HuH-7.5 (cell line): Measurements from ENCODE around the gene ODAD4.

ENCODE experiments used
- DNase-seq: peaks from one replicate; pipeline ENCODE4 v3.0.0; 2011; ENCODE audit warnings: low spot score

Gene ODAD4, protein sequence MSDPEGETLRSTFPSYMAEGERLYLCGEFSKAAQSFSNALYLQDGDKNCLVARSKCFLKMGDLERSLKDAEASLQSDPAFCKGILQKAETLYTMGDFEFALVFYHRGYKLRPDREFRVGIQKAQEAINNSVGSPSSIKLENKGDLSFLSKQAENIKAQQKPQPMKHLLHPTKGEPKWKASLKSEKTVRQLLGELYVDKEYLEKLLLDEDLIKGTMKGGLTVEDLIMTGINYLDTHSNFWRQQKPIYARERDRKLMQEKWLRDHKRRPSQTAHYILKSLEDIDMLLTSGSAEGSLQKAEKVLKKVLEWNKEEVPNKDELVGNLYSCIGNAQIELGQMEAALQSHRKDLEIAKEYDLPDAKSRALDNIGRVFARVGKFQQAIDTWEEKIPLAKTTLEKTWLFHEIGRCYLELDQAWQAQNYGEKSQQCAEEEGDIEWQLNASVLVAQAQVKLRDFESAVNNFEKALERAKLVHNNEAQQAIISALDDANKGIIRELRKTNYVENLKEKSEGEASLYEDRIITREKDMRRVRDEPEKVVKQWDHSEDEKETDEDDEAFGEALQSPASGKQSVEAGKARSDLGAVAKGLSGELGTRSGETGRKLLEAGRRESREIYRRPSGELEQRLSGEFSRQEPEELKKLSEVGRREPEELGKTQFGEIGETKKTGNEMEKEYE

DNA sequence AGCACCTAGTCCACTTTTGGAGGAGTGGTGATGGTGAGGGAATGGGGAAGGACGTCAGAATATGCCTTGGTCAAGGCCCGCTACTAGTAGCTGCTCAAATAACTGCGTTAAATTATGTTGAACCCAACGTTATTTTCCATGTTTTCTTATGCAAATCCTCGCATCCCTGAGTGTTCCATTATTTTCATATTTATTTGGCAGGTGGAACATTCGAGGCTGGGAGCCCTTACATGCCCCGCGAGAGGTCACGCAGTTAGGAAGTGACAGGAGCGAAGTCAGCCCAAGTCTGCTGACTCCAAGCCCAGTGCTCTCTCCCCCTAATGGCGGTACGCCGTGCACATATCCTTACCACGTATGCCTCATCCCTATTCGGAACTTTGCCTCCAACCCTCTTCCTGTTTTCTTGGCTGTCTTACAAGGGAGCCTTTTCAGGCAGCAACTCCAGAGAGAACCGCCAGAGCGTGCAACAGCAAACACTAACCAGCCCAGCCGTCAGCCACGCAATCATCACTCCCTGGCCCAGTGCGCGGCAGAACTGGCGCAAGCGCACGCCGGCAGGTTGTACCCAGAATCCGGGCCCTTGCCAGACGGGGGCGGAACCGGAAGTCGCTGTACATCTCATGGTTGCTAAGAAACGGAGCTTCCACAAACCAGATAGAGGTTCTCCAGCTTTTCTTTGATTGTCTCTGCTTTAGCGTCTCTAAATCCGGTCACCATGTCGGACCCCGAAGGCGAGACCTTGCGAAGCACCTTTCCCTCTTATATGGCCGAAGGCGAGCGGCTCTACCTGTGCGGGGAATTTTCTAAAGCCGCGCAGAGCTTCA, at the start of gene ODAD4:
Gene ODAD4 (plus strand): TSS at position 609 of the 824 bp plus-strand sequence. CDS start 107 bp downstream, at position 716.
- peak; percentile 89 for DNase-seq

DNA sequence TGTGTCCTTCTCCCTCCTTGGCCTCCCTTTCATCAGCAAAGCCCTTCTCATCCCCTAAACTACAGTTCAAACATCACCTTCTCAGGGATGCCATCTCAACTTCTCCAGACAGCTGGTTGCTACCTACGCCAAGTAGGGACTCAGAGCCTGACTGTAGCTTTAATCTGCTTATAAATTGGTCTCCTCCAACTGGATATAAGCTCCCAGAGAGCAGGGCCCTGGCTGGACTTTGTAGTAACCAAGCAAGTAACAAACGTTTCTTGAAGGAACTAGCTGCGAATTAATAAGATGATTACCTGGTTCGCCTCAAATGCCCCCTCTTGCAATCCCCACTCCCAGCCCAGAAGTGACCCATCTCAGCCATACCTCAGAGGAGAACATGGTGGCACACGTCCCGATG, 47.7 kb upstream of the ODAD4 start:
- no peak for DNase-seq

DNA sequence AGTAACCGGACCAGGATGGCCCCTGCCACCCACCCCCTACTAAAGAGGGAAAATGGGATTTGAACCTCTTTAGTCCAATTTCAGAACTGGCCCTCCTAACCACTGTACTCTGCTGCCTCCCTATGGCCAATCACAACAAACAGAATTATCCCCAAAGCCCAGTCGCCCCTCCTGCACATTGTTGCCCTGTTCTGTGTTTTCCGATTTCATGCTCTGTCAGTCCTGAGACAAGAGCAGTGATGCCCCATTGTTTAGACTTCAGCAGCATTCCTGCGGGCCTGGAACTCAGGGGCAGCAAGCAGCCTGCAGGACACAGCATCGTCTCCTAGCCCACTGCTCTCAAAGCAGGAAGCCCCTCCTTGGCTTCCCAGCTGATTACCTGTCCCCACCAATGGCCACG, 44.7 kb upstream of the ODAD4 start:
- DNase-seq = no peak

DNA sequence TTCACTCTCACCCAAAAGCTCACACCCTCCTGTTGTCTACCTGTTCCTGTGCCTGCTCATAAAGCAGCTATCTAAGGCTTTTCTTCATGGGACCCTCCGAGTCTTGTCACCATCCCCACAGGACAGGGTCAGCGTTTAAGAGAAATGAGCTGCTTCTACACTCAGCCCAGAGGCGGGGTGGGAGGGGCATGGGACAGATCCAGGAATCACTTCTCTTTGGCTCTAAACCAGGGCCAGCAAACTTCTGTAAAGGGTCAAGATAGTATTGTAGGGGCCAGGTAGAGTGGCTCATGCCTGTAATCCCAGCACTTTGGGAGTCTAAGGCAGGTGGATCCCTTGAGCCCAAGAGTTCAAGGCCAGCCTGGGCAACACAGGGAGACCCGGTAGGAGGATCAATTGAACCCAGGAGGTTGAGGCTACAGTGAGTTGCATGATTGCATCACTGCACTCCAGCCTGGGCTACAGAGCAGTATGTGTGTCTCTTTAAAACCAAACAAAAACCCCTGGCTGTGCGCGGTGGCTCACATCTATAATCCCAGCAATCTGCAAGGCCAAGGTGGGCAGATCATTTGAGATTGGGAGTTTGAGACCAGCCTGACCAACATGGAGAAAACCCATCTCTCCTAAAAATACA, 42.0 kb upstream of the ODAD4 start:
- DNase-seq = no peak

DNA sequence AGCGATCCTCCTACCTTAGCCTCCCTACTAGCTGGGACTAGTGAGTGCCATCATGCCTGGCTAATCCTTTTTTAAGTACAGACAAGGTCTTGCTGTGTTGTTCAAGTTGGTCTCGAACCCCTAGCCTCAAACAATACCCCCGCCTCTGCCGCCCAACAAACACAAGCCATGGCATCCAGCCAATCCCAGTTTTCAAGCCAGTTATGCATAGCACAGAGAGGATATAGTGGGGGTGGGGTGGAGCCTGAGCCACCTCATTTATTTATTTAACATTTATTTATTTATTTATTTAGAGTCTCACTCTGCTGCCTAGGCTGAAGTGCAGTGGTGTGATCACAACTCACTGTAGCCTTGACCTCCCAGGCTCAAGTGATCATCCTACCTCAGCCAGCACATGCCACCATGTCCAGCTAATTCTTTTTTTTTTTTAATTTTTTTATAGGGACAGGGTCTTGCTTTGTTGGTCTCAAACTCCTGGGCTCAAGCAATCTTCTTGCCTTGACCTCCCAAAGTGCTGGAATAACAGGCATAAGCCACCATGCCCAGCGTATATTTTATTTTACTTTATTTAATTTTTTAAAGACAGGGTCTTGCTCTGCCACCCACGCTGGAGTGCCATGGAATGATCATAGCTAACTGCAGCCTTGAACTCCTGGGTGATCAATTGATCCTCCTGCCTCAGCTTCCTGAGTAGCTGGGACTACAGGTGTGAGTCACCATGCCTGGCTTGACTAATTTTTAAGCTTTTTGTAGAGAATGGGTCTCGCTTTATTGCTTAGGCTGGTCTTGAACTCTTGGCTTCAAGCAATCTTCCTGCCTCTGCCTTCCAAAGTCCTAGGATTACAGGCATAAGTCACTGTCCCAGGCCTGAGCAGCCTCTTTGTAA, 39.0 kb upstream of the ODAD4 start:
- DNase-seq = no peak

DNA sequence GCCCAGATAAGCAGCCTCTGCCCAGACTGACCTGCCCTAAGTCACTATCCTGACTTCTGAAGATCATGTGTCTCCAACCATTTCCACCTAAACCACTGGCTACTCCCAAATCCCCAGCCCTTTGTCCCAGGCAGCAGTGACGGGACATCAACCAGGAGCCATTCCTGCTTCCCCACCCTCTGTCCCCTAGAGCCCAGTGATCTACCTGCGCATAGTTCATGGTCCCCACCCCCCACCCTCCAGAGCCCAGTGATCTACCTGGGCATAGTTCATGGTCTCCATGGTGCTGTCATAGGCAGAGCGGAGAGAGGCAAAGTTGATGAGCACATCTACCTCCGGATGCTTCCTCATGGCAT, 38.4 kb upstream of the ODAD4 start:
- no peak for DNase-seq

DNA sequence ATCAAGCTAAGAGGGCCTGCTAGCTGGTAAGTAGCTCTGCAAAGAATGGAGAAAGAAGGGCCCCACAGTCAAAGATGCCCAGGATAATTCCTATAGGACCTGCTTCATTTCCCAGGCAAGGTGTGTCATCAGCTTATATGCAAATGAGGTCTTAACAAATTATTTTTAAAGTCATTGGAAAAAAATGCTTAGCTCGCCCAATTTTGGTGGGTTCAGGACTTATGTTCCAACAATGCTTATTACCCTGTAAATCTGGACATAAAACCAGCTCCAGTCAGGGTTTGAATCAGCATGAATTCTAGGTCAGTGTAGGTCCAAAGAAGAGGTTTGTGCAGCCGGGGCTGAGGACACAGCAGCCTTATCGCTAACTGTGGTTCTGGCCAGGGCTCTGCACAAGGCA, 37.0 kb upstream of the ODAD4 start:
- no peak for DNase-seq

DNA sequence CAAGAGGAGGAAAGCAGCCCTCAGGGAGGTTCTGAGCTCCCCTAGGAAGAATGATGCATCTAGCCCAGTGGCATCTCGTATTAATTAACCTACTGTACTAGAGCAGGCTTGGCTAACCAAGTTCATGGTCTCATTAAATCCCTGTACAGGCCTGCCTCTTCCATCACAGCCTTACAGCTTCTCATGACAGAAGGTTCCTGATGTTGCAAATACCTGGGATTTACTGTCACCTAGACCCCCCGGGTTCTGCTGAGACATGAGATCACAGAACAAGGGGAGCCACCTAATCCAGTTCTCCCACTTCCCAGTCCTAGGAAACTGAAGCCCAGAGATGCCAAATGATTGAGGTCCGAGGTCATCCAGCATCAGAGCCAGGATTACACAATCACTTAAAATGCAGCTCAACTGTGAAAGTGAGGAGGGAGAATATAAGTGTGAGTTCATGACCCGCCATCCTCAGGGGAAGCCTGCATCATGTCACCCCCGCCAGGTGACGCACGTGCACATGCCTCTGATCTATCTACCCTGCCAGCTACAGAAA, 35.6 kb upstream of the ODAD4 start:
- no peak for DNase-seq

DNA sequence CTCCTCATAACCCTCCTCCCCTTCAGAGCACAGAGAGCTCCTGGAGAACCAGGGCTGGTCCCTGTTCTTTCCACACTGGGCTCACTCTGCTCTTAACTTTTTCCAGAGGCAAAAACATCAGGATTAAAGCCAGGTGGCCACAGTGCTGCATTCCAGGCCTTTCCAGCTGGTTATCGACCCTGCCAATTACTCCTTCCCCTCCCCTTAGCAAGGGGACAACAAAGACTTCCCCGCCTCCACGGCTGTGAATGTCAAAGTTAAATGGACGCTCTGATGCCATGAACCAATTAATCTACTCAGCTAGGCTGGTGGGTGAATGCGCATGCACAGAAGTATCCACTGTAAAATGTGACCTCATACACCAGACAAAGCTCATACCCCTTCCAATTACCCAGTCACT, 34.8 kb upstream of the ODAD4 start:
- DNase-seq = no peak

DNA sequence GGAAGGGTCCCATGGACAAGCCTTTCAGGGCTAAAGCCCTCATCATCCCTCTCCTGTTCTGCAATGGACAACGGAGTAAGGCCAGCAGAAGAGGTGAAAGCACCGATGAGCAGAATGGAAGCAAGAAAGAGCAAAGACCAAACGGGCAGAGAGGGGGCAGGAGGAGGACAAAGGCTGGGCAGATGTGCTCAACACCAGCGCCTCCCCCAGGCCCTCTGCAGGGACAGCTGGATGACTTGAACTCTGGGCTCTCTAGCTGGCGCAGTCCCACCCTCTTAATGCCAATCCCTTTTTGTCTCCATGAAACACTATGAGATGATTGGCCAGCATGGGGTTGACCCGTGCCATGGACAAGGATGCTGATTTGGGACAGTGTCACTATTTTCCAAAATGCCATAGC, 33.7 kb upstream of the ODAD4 start:
- DNase-seq = no peak

DNA sequence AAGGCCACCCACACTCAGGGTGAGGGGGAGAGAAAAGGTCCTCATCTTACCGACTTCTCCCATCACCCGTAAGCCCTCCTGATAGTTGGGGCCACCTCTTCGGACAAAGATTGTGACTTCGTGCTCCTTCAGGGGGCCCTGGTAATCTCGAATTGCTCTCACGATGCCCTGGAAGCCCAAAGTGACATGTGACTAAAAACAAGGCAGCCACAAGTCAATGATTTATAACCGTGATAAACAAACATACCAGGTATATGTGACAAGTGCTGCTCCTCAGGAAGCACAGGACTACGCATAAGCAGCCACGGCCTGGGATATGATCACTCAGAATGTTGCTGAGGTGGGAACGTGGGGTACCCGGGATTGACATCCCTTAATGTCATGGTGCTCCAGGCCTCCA, 28.8 kb upstream of the ODAD4 start:
- DNase-seq = no peak

DNA sequence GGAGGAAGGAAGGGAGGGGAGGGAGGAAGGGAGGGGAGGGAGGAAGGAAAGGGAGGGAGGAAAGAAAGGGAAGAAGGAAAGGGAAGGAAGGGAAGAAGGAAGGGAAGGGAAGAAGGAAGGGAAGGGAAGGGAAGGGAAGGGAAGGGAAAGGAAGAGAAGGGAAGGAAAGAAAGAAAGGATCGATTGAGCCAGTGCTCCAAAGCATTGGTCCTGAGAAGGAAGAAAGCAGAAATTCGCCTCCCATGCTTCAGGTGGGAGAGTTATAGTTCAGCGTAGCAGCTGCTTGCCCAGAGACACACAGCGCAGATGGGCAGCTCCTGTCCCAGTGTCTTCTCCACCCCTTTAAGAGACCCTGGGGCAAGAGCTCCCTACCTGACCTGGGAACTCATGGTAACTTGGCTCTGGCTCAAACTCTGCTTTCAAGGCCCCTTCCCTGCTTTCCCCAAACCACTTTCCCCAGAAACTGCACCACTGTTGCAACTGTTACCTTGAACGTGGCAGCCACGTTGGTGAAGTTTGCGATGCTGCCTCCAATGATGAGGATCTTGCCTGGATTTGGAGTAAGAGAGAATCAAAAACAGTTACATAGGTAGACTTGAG, 26.1 kb upstream of the ODAD4 start:
- no peak for DNase-seq

DNA sequence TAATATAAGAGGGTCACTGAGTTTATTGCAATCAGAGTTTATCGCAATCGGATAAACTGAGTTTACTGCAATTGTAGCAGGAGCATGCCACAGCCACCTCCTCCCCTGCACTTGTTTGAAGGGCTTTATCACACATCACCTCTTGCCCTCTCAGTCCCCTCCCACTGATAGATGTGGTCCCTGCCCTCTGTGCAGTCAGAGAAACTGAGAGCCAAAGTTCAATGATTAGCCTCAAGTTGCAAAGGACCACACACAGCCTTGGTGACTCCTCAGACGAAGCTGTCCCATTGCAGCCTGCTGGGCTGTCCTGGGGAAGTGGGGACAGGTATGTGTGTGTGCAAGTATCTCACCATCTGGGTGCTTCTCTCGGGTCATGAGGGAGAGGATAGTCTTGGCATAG, 25.2 kb upstream of the ODAD4 start:
- DNase-seq = no peak

DNA sequence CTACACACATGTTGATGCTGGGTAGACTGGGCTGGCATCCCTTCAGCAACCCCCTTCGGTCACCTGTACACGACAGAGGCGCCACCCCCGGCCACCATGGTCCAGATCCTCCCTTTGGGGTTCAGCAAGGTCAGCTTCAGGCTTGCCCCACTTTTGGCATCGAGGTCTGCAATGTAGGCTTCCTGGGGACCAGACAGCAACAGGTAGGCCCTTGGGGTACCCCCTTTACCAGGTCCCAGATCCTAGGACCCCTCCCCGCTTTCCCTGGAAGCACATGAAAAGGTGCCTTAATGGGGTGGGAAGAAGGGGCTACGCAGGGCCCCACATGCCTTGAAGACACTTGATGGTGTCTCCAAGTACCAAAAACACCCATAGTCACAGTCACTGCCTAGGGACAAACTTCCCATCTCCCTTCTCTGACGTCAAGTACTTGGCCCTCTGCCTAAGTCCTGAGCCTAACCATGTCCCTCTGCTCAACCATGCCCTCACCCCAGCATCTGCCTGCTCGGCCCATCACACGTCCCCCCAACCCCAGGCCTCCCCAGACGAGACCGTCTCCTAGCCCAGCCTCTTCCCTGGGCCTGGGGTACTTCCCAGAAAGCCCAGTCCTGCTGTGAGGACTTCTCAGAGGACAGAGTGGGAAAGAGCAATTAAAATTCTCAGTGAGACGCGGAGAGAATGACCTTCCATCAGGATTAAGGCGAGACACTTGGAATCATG, 23.8 kb upstream of the ODAD4 start:
- DNase-seq = no peak

DNA sequence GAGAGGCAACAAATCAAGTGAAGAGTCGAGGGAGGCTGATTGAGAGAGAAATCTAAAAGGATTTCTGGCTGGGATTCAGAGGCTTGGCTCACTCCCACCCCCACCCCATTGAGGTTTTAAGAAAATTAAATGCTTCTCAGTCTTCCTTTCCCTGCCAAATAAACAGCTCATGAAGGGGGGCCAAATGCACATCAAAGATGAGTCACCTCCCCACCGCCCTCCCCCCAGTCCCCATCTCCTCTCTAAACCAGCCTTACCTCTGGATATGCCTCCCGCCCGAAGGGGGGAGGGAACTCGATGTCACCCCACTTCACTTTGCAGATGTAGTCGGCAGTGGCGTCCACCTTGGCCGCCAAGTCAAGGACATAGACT, 23.2 kb upstream of the ODAD4 start:
- no peak for DNase-seq

DNA sequence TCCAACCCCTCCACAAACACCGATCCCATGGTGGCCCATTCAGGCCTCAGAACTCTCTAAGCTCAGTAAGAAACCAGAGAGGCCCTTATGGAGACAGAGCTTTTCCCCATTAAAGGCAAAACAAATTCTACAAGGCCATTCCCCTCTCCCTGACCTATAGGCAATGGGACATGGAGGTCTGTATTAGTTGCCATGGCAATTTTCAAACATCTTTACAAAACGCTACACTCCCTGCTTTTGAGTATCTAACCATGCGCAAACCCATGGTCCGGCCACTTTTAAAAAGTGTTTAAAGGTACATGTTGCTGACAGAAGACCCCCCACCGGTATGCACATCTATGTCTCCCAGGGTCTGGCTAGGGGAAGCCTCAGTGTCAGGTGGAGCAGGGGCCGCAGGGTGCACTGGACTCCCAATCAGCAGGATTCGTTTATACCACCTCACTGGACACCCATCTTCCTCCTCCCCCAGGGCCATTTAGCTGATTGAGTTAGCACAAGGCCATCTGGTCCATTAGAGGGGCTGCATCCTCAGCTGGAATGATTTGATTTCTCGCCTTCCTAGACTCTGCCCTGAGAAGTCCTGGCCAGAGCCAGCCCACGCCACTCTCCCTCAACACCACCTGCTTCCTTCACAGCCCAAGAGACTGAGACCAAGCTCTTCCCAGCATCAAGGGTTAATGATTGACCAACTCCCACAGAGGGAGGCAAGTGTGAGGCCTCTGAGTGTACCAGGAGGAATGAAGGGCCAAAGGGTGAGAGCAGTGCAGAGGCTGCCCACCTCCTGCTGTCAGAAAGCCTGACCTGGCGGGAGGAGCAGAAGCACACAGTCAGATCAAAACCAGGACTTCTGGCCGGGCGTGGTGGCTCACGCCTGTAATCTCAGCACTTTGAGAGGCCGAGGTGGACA, 22.5 kb upstream of the ODAD4 start:
- DNase-seq = peak; percentile 78

DNA sequence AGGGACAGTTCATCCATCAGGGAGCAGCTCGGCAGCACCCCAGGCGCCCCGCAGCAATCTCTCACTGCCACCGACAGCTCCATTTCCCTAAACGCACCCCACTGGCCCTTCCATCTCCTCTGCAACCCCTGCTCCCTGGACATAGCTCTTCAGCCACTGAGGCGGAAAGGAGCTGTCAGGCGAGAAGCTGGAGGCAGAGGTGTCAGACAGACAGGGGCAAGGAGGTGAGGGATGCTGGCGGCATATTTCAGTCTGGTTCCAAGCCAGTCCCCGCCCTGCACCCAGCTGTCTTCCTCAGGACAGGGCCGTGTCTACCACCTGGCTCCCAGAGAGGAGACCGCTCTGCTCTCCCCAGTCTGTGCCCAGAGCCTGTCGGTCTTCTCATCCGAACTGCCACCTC, 21.3 kb upstream of the ODAD4 start:
- no peak for DNase-seq

DNA sequence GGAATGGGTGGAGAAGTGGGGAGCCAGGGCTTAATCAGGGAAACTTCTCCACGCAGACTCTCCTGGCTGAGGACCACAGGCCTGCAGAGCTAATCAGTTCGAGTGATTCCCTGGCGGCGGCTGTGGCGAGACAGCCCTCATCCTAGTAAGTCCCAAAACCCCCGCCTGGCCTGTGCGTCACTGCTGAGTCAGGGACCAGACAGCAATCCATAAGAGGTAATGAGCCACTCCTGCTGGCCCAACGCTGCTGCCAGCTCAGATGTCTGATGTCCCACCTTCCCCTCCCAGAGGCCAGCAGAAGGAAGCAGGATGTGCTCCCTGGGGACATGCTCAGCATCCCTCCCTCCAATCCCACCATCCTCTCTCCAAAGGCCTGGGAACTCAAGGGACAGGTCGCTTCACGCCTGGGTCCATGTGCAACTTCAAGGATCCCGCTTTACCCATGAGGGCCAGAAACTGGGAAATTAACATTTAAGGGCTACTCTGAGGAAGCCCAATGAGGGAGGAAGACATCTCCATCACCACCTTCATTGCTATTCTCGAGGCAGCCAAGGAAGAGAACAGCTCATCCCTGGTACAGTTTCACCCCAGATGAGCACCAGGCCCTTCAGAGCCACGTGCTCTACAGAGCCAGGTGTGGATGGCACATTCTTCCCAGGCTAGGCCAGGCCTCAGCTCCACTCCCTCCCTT, 19.6 kb upstream of the ODAD4 start:
- DNase-seq = no peak
